Measurements from ENCODE around the gene TMIGD3. TPM values are rescaled to one million over a fixed set of nuclear protein-coding genes. Genes with fewer than 3 reads are reported as not detected.
A peak's percentile ranks its signal among the peaks of the same experiment; 100 is the strongest.

The TMIGD3 gene
- total RNA-seq, 2 experiments from 2014 or later, result not detected

- Histone ChIP-seq H3K36me3 (ENCODE audit: insufficient read depth, low read length) (no peaks in the 10 kb centered on the region), H3K4me1 (ENCODE audit: insufficient read depth, low read length) (peaks cover 6% of the 10 kb centered on the region), H3K9me3 (ENCODE audit: control insufficient read depth in 1 of 2, insufficient read depth in 1 of 2, low read length in 2 of 2) (peaks cover 7 to 8% of the 10 kb centered on the region in 2 experiments), H3K27me3 (ENCODE audit: control insufficient read depth in 1 of 2, insufficient read depth in 2 of 2, low read length in 2 of 2) (no peaks in the 10 kb centered on the region), H3K27ac (ENCODE audit: low read depth in 1 of 2, low read length in 2 of 2) (no peak overlapping the region), H3K4me3 (ENCODE audit: low read length) (no peak overlapping the region)
- H3K27me3 Mint-ChIP-seq, result no peaks in the 10 kb centered on the region
- peaks cover 6% of the 10 kb centered on the region for H3K9me3 Mint-ChIP-seq
- H3K36me3 Mint-ChIP-seq (ENCODE audit: low read depth), result no peaks in the 10 kb centered on the region
- no peak for TF ChIP-seq CTCF (IDR thresholded peaks at IDR 0.05)
- peaks cover 20% of the 10 kb centered on the region for H3K4me1 Mint-ChIP-seq (ENCODE audit: low read depth)
- no peak overlapping the region for H3K4me3 Mint-ChIP-seq
- POLR2A ChIA-PET, result interaction anchor here (1.9 kb wide), 1 partner anchor 10 kb away, joined by 9 read pairs; no protein-coding TSS in a partner anchor
- no peak overlapping the region for H3K27ac Mint-ChIP-seq
- DNase-seq, result peak in 1 of 14 experiments; percentile 15
- CTCF ChIA-PET, result interaction anchor here (1.4 to 2.1 kb wide), 3 partner anchors 10 to 26 kb away, joined by 3 to 8 read pairs (median 4); no protein-coding TSS in a partner anchor
- intact Hi-C loops (cut with DNase I, micrococcal nuclease), result no loop called here
- ATAC-seq (ENCODE audit: poor library complexity), result no peak
These were observed 5.8 kb downstream of the TMIGD3 start for GRCh38 chr1:111497592-111497991.

GRCh38 chr1:111496398-111496797 lies 7.0 kb downstream of the TMIGD3 start:
- ChIA-PET CTCF (interaction anchor here (1.9 kb wide), 1 partner anchor 12 kb away, joined by 8 read pairs; no protein-coding TSS in a partner anchor), POLR2A (no interaction called here)
- H3K4me1 Mint-ChIP-seq (ENCODE audit: low read depth), result peaks cover 15% of the 10 kb centered on the region
- H3K27ac Mint-ChIP-seq, result no peak overlapping the region
- H3K4me1 ChIP-seq (ENCODE audit: insufficient read depth, low read length), result peaks cover 6% of the 10 kb centered on the region
- H3K27ac ChIP-seq (ENCODE audit: low read depth in 1 of 2, low read length in 2 of 2), result no peak overlapping the region
- H3K9me3 Mint-ChIP-seq, result peaks cover 6% of the 10 kb centered on the region
- H3K9me3 ChIP-seq (ENCODE audit: control insufficient read depth in 1 of 2, insufficient read depth in 1 of 2, low read length in 2 of 2), result peaks cover 7 to 8% of the 10 kb centered on the region in 2 experiments
- ATAC-seq (ENCODE audit: poor library complexity), result no peak
- DNase-seq, result peak in 1 of 14 experiments; percentile 33
- H3K4me3 Mint-ChIP-seq, result no peak overlapping the region
- no peaks in the 10 kb centered on the region for H3K36me3 Mint-ChIP-seq (ENCODE audit: low read depth)
- no peaks in the 10 kb centered on the region for H3K27me3 ChIP-seq (ENCODE audit: control insufficient read depth in 1 of 2, insufficient read depth in 2 of 2, low read length in 2 of 2)
- intact Hi-C loops (cut with DNase I, micrococcal nuclease), result no loop called here
- H3K4me3 ChIP-seq (ENCODE audit: low read length), result no peak overlapping the region
- no peak for TF ChIP-seq CTCF (IDR thresholded peaks at IDR 0.05)
- no peaks in the 10 kb centered on the region for H3K27me3 Mint-ChIP-seq
- no peaks in the 10 kb centered on the region for H3K36me3 ChIP-seq (ENCODE audit: insufficient read depth, low read length)

- H3K4me3 Mint-ChIP-seq, result no peak overlapping the region
- Histone ChIP-seq H3K9me3 (ENCODE audit: control insufficient read depth in 1 of 2, insufficient read depth in 1 of 2, low read length in 2 of 2) (no peaks in the 10 kb centered on the region), H3K27me3 (ENCODE audit: control insufficient read depth in 1 of 2, insufficient read depth in 2 of 2, low read length in 2 of 2) (no peaks in the 10 kb centered on the region), H3K4me3 (ENCODE audit: low read length) (no peak overlapping the region), H3K27ac (ENCODE audit: low read depth in 1 of 2, low read length in 2 of 2) (no peak overlapping the region), H3K4me1 (ENCODE audit: insufficient read depth, low read length) (no peaks in the 10 kb centered on the region), H3K36me3 (ENCODE audit: insufficient read depth, low read length) (no peaks in the 10 kb centered on the region)
- no peaks in the 10 kb centered on the region for H3K27me3 Mint-ChIP-seq
- no peak overlapping the region for H3K27ac Mint-ChIP-seq
- ChIA-PET POLR2A (interaction anchor here (0.7 to 1.5 kb wide), 3 partner anchors 9 to 161 kb away, joined by 3 to 4 read pairs (median 4); no protein-coding TSS in a partner anchor), CTCF (interaction anchor here (1.3 kb wide), 1 partner anchor 17 kb away, joined by 4 read pairs; no protein-coding TSS in a partner anchor)
- TF ChIP-seq CTCF (IDR thresholded peaks at IDR 0.05), result no peak
- no peak for DNase-seq
- no peaks in the 10 kb centered on the region for H3K4me1 Mint-ChIP-seq (ENCODE audit: low read depth)
- intact Hi-C loops (cut with DNase I, micrococcal nuclease), result no loop called here
- no peaks in the 10 kb centered on the region for H3K36me3 Mint-ChIP-seq (ENCODE audit: low read depth)
- no peak for ATAC-seq (ENCODE audit: poor library complexity)
- H3K9me3 Mint-ChIP-seq, result no peaks in the 10 kb centered on the region
These were observed 12.4 kb downstream of the TMIGD3 start for GRCh38 chr1:111491070-111491469.

Data from CD4-positive, alpha-beta T cell (primary cell).